Stomach (tissue), 4 donors: ENCODE measurements around the gene YWHAG.

Source experiments
- POLR2A ChIP-seq, 4 donors: fragments of 450-650 bp; IDR thresholded peaks; one replicate each; pipeline ENCODE4 v1.6.1; 2016; ENCODE audit warnings: antibody characterized with exemption in 4 of 4, control low read depth in 2 of 4, mild to moderate bottlenecking in 1 of 4, moderate library complexity in 1 of 4
- TF ChIP-seq, protein P1 (sequence below), 7 experiments: fragments of 450-650 bp in 4 of 7; fragments of 200-600 bp in 3 of 7; sonication (generic) in 3 of 7; IDR thresholded peaks; one replicate each; pipeline ENCODE4 v1.5.1; 2016 to 2019; ENCODE audit warnings: antibody characterized with exemption in 7 of 7, control low read depth in 2 of 7, mild to moderate bottlenecking in 1 of 7

DNA sequence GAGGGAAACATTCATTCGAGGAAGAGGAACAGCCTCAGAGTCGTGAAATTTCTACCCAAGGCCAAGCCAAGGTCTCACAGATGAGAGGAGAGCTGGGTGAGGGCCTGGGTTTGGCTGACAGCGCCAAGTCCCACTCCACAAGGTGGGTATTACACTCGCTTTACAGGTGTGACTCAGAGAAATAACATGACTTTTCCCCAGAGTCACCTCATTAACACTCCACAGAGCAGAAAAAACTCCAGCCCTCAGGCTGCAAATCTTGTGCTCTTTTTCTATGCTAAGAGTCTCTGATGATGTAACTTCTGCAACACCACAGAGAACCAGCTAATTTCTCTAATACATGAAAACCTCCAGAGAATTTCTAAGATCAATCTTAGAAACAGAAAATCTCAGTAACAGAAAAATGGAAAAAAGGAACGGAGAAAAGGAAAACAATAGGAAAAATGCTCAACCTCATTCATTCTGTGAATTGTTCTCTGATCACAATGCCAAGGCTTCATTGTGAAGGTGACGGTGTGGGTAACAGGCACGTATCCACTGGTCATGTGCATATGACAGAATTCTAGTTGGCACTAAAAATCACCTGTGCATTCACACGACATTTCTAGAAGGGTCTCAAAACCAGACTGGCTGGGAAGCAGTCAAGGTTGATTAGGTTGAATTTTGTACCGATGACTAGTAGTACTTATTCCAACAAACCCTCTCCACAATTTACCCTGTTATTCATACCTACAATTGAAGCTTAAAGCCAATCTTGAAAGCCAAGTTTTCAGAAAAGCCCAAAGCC is 20.3 kb downstream of the YWHAG start:
- TF ChIP-seq, protein P1, sequence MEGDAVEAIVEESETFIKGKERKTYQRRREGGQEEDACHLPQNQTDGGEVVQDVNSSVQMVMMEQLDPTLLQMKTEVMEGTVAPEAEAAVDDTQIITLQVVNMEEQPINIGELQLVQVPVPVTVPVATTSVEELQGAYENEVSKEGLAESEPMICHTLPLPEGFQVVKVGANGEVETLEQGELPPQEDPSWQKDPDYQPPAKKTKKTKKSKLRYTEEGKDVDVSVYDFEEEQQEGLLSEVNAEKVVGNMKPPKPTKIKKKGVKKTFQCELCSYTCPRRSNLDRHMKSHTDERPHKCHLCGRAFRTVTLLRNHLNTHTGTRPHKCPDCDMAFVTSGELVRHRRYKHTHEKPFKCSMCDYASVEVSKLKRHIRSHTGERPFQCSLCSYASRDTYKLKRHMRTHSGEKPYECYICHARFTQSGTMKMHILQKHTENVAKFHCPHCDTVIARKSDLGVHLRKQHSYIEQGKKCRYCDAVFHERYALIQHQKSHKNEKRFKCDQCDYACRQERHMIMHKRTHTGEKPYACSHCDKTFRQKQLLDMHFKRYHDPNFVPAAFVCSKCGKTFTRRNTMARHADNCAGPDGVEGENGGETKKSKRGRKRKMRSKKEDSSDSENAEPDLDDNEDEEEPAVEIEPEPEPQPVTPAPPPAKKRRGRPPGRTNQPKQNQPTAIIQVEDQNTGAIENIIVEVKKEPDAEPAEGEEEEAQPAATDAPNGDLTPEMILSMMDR (IDR thresholded peaks at IDR 0.05) = no peak
- no peak for TF ChIP-seq POLR2A (IDR thresholded peaks at IDR 0.05)
